Jurkat, Clone E6-1 (cell line): ENCODE measurements around the gene NRSN2.
"Not testable (repeated sequence)": the region's sequence is repeated elsewhere in the genome, so short reads cannot be mapped to it uniquely, and the experiment has no call there.

Experiments
- DNase-seq: peaks from one replicate; pipeline ENCODE4 v3.0.0-alpha.2; 2011; ENCODE audit warnings: low read depth, low spot score
- H3K4me3 ChIP-seq: 2 replicates; pipeline ENCODE4 v1.5.1; 2011; ENCODE audit warnings: mild to moderate bottlenecking, low read length, control low read depth, moderate library complexity

The NRSN2 gene

DNA sequence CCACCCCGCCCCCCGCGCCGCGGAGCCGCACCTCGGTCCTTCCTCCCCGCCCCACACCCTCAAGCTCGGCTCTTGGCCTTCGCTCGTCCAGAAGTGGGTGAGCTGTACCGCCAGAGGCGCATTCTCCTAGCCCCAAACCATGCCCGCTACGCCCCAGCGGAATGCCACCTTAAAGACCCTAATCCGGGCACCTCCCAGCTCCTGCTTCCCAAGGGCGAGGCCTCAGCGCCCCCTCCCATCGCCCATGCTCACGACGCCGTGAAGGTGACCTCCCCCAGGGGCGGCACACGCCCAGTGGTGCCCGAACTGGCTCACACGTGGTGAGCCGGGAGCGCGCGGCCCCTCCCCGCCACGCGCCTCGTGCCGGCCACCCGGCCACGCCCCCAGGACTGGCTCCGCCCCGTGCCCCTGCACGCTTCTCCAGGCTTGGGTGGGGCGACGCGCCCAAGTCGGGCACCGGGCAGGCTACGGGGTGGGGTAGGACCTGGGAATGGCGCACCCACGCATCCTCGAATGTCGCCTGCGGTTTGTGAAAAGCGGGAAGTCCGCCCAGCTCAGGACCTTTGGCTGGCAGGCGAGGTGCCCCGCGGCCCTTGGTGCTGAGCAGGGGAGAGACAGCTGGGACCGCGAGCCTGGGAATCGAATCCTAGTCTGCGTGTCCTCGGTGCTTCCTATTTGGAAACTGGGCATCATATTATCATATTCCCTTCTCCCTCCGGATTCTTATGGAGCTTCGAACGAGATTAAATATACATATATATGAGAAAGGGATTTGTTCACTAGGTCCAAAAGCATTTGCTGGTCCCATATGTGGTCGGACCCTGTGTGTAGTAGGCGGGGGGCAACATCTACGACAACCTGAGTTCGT is 22.5 kb upstream of the NRSN2 start:
- DNase-seq, result peak; percentile 77
- peak overlapping the region; percentile 60 for H3K4me3 ChIP-seq

DNA sequence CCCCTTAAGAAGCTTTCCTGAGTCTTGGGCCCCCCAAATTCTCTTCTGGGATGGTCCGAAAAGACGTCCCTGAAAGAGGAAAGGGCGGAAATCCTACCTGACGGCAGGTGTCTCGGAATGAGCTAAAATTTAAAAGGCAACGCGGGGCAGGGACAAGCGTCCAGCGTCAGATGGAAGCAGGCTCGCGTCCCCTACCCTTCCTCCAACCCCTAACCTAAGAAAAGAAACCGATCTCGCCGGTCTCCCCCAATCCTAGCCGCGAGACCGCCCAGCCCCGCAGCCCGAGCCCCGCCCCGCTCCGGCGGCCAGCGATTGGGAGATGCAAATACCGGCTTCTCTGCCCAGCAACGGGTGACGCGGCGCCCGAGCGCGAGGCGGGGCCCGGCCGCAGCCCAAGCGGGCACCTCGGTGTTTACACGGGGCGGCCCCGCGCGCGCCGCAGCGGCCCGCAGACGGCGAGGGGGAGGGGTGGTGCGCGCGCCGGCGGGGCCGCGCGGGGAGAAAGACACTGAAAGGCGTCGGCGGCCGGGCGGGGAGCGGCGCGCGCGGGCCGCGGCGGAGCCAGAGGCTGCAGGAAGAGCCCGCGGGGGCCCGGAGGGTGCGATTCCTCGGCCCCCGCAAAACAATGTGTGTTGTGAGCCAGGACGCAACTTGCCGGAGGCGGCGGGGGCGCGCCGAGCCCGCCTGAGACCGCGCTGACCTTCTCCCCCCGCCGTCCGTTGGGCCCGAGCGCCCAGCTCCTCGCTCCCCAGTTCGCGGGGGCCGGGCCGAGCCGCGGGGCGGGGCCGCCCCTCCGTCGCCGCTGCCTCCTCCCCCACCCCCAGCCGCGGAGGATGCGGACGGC is 21.6 kb upstream of the NRSN2 start, which contains the start of gene SOX12:
Gene SOX12 (plus strand): TSS at position 508 of the 844 bp plus-strand sequence. CDS start 373 bp downstream, outside the sequence.
- H3K4me3 ChIP-seq, result peak within 1 kb of the TSS; percentile 73
- DNase-seq, result peak; percentile 82

DNA sequence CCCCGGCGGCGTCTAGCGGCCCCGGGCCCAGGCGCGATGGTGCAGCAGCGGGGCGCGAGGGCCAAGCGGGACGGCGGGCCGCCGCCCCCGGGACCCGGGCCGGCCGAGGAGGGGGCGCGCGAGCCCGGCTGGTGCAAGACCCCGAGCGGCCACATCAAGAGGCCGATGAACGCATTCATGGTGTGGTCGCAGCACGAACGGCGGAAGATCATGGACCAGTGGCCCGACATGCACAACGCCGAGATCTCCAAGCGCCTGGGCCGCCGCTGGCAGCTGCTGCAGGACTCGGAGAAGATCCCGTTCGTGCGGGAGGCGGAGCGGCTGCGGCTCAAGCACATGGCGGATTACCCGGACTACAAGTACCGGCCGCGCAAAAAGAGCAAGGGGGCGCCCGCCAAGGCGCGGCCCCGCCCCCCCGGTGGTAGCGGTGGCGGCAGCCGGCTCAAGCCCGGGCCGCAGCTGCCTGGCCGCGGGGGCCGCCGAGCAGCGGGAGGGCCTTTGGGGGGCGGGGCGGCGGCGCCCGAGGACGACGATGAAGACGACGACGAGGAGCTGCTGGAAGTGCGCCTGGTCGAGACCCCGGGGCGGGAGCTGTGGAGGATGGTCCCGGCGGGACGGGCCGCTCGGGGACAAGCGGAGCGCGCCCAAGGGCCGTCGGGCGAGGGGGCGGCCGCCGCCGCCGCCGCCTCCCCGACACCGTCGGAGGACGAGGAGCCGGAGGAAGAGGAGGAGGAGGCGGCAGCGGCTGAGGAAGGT is 20.8 kb upstream of the NRSN2 start:
- DNase-seq, result peak; percentile 40
- peak overlapping the region; percentile 73 for H3K4me3 ChIP-seq

DNA sequence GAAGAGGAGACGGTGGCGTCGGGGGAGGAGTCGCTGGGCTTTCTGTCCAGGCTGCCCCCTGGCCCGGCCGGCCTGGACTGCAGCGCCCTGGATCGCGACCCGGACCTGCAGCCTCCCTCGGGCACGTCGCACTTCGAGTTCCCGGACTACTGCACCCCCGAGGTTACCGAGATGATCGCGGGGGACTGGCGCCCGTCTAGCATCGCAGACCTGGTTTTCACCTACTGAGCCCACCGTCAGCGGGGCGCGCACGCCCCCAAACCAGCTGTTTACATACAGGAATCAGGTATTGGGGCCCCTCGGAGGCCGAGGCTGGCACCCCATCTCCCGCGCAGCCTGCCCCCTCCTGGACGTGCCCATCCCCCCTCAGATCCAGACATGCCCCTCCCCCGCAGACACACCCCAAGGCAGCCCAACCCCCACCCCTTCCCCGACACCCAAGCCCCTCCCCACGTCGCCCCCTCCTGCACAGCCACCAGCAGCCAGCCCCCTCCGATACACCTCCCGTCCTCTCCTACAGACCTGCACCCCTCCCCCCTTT is 20.2 kb upstream of the NRSN2 start:
- DNase-seq, result no peak
- peak overlapping the region; percentile 73 for H3K4me3 ChIP-seq

DNA sequence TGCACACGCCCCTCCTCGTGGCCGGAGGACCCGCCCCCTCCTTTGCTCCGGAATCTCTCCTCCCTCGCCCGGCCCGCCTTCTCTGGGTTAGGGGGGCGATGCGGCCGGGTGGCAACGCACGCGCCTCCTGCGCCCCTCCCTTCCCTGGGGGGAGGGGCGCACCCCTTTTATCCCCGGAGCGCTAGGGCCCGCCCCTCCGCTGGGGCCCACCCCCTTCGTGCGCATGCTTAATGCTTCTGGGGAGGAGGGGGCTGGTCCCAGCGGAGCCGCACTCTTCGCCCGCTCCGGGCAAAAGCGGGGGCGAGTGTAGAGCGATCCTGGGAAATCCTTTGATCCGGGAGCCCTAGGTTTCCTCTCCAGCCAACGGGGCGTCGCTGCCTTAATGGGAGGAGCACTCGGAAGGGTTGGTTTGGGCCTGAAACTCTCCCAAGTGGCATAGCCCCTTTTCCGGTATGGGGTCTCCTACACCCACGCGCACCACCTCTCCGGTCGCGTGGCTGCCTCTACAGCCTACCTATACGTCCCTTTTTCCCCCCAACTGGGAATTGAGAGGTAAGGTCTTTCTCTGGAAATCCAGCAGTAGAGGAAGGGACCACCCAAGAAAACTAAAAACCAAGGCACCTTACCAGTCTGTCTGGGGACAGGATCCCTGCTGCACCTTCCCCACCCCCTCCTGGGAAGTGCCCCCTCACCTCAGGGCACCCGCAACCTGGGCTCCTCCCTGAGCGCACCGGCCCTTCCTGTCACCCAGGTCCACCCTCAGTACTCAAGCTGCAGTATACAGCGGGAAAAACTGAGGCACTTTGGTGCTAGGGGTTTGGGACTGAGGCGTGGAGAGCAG is 19.5 kb upstream of the NRSN2 start:
- peak; percentile 90 for DNase-seq
- H3K4me3 ChIP-seq, result peak overlapping the region; percentile 73

DNA sequence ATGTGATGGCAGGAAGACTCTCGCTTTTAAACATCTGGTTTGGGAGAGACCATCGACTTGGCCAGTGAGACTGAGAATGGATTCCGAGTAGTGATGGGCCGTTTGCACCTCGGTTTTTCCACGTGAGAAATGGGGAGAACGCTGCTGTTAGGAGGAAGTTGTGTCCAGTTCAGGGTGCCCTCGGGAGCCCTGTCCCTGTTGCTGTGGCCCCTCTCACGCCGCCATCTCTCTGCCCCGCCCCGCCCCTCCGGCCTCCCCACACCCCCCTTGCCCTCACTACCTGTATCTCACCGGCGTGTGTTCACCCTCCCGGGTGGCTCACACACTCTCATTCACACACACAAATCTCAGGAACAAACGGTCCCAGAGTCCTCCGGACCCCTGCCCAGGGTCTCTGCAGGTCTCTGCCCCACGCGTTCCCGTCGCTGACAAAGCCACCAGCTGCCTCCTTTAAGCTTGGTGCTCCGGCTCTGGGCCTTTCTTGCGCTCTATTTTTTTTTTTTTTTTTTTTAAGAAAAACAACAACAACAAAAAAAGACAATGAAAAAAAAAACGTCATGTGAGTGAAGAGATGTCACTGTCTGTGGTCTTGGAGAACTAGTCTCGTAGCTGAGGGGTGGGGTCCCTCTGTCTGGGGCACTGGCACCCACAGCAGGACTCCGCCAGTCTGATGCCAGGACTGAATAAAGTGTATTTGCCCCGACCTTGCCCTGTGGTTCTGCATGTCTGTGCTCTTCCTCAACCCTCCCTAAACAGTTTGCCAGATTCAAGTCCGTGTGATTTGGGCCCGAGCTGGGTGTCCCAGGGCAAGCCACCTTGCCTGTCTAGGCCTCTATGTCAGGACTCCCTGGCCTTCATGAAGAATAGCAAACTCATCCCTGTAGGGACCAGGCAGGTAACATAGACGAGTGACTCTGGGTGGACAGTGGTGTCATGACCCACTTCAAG is 18.6 kb upstream of the NRSN2 start:
- peak overlapping the region; percentile 73 for H3K4me3 ChIP-seq
- DNase-seq, result no peak

DNA sequence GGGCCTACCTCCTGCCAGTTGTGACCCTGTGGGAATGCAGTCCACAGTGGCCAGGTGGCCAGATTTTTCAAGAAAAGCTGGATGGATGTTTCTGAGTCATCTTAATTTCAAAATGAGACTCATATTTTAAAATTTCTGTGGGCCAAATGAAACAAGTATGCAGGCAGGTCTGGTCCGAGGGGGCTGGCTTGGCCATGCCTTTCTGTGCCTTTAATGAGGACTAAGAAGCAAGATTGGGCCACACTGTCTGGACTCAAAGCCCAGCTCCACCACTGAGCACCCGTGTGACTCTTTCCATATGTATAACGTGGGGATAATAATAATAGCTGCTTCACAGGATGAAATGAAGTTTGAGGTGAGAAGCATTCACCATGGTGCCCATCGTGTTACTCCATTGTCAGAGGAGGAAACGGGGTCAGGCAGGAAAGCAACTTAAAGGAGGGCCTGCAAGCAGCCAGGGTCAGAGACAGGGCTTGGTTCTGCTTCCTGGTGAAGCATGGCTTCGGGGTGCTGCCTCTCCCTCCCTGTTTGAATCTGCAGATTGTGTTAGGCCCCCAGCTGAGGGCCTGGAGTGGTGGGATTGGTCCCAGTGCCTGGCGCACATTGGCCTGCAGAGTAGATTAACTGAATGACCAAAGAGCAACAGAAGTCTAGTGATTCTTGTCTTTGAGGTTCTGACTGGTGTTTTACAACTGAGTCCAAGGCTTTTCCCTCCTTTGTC is 17.8 kb upstream of the NRSN2 start:
- H3K4me3 ChIP-seq, result no peak overlapping the region

DNA sequence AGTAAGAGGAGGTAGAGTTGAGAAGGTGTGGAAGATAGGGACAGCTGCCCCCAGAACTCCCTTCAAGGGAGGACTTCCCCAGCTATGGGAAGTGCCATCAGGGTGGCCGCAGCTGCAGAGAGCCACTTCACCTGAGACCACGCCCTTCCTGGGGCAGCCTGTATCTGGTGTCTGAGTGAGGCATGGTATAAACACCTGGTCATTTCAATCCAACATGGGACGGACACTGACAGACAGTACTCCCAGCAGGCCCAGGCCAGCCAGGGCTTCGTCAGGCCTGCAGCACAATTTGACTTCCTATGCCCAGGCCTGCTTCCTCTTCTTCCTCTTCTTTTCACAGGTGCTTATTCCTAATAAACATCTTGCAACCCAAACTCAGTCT is 17.1 kb upstream of the NRSN2 start:
- no peak for DNase-seq
- no peak overlapping the region for H3K4me3 ChIP-seq

More for the DNA sequence above, 17.8 kb upstream of the NRSN2 start:
- DNase-seq, result no peak

DNA sequence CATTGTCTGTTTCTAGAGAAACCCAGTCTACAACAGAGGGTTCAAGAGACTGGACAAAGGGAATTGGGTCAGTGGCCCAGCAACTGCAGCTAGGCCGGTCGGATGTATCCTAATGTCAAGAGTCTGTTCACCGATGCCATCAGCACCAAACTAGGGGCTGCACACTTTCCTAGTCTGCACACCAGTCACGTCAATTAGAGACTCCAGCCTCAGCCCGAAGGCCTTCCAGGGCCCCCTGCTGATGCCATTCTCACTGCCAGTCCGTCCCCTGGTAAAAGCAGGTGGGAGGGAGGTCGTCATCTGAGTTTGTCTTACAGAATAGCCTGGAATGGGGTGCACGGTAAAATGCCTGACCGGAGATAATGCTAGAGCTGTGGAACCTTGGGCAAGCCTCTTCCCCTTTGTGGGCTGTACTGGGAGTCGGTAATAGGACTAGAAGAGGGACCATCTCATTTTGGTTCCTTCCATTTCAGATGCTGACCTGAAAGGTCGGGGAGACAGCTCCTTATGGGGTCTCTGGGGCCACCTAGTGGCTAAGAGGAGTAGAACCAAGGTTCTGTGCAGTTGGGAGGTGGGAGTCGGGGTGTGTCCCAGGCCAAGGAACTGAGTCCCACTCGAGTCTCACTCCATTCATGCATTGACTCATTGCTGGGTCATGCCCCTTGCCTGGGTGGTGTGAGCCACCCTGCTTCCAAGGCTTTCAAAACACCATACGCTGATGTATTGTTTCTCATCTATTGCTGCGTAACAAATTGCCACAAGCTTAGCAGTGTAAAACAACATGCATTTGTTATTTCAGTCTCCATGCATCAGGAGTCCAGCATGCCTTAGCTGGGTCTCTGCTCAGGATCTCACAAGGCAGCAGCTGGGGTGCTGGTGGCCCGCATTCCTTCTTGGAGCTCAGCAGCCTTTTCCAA is 16.4 kb upstream of the NRSN2 start:
- DNase-seq, result peak; percentile 51
- H3K4me3 ChIP-seq, result no peak overlapping the region

DNA sequence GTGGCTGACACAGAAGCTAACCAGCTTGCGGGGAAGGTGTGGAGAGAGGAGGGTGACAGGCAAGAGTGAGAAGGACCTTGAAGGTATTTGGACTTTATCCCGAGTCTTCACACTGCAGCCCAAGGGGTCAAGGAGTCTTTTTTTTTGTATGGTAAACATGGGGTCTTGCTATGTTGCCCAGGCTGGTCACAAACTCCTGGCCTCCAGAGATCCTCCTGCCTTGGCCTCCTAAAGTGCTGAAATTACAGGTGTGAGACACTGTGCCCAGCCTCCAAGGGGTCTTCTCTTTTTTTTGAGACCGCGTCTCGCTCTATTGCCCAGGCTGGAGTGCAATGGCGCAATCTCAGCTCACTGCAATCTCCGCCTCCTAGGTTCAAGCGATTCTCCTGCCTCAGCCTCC is 12.3 kb upstream of the NRSN2 start:
- DNase-seq, result no peak
- H3K4me3 ChIP-seq, result no peak overlapping the region

DNA sequence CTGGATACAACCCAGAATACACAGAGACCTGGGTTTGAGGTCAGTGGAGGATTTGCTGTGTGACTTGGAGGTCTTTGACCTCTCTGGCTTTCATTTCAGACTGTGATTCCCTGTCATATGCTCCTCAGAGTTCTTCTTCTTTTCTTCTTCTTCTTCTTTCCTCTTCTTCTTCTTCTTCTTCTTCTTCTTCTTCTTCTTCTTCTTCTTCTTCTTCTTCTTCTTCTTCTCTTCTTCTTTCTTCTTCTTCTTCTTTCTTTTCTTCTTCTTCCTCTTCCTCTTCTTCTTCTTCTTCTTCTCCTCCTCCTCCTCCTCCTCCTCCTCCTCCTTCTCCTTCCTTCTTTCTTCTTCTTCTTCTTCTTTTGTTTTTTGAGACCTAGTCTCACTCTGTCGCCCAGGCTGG is 10.9 kb upstream of the NRSN2 start:
- DNase-seq, H3K4me3 ChIP-seq: not testable (repeated sequence)

DNA sequence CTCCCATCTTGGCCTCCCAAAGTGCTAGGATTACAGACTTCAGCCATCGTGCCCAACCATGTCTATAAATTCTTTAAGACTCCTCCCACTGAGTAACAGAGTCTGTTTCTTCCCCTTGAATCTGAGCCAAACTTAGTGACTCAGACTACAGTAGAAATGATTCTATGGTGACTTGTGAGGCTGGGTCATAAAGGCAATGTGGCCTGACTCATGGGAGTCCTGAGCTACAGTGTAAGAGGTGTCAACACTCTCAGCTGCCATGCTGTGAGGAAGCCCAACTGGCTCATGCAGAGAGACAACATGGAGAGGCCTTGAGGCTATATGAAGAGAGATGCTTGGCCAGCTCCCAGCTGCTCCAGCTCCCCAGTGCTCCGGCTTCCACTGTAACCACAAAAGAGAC is 5.2 kb upstream of the NRSN2 start:
- H3K4me3 ChIP-seq, result no peak overlapping the region
- no peak for DNase-seq

DNA sequence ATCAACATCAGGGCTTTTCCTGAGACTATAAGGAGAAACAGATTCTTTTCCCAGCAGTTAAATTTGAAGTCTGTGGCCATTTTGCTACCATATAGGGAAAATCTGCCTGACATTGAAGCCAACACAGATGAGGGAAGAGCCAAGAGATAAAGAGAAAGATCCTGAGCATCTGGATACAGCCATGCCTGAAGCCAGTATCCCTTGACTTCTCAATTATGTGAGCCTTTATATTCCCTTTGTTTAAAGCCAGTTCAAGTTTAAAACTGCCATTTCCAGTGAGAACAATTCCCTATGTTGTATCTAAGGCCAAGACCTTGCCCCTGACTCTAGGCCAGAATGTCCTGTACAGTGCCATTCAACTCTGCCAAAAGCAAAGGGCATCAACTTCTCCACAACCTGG is 3.8 kb upstream of the NRSN2 start:
- H3K4me3 ChIP-seq, result no peak overlapping the region
- DNase-seq, result no peak

DNA sequence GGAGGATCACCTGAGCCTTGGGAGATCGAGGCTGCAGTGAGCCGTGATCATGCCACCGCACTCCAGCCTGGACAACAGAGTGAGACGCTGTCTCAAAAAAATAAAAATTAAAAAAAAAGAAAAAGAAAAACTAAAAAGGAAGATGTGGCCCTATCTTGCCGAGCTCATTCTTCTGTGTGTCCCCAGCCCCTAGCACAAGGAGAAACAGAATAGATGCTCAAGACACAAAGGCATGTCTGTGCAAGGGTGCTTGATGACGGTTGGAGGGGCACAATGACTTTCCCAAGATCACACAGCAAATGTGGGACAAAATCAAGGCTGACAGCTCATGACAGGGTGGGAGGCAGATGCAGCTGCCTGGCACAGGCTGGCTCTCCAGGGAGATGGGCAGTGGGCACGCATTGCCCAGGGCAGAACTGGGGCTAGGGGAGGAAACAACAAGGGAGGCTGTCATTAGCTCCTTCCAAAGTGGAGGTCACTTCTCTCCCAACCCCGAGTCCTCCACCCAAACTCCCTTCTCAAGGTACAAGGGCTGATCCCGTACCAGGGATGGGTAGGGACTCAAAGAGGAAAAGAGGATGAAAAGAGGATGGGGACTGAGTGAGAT is 775 bp upstream of the NRSN2 start:
- H3K4me3 ChIP-seq, result no peak overlapping the region
- no peak for DNase-seq

DNA sequence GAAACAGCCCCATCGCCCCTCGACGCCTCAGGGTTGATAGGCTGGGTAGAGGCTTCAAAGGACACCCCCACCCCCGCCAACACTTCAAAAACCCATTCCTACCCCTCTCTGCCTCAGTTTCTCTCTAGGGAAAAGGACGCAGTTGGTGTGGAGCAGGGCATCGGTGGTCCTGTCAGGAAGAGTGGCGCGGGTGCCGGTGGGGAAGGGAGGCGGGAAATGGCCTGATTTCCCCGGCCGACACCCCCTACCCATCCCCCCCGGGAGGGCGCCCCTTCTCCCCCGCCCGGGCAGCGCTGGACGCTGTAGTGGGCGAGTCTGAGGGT is 367 bp downstream of the NRSN2 start:
- no peak for DNase-seq
- peak overlapping the region; percentile 68 for H3K4me3 ChIP-seq
